D721Med (cell line): ENCODE results near the gene CAB39.

Experiments
- DNase-seq: peaks from one replicate; pipeline ENCODE4 v3.0.0; 2011; ENCODE audit warnings: low spot score; ENCODE audit not compliant: insufficient read length
- FAIRE-seq: peaks from 2 replicates; lab custom pipeline; 2011; peaks lifted over from hg19 to GRCh38; lab: Jason Lieb, UNC
- TF ChIP-seq, protein P1 (sequence below): IDR thresholded peaks from 2 replicates; pipeline ENCODE4 v1.5.1; 2012; ENCODE audit warnings: mild to moderate bottlenecking, control low read depth; ENCODE audit not compliant: insufficient read depth; ENCODE audit errors: missing control alignments

Gene CAB39

DNA sequence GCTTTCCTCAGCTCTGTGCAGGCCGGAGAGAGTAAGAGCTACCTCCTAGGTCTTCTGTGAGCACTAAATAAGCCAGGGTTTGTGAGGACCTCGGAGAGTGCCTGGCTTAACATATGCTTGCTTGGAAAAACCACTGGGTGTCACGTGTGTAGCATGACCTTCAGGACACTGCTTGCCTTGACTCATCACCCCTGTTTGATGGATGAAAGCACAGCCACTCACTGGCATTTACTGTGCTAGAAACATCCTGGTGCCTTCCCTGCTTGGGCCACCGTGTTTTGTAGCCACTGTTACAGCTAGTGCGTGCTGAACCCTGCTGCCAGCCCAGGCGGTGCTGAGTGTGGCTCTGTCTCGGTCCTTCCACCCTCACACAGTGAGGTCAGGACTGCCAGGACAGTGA is 117.3 kb downstream of the CAB39 start:
- no peak for FAIRE-seq

DNA sequence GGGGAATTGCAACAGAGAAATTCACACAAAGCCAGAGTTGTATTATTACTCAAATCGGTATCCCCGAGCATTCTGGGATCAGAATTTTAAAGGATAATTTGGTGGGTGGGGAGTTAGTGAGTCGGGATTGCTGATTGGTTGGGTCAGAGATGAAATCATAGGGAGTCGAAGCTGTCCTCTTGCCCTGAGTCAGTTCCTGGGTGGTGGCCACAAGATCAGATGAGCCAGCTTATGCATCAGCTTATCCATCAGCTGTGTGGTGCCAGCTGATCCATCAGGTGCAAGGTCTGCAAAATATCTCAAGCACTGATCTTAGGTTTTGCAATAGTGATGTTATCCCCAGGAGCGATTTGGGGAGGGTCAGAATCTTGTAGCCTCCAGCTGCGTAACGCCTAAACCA is 117.8 kb downstream of the CAB39 start:
- TF ChIP-seq, protein P1, sequence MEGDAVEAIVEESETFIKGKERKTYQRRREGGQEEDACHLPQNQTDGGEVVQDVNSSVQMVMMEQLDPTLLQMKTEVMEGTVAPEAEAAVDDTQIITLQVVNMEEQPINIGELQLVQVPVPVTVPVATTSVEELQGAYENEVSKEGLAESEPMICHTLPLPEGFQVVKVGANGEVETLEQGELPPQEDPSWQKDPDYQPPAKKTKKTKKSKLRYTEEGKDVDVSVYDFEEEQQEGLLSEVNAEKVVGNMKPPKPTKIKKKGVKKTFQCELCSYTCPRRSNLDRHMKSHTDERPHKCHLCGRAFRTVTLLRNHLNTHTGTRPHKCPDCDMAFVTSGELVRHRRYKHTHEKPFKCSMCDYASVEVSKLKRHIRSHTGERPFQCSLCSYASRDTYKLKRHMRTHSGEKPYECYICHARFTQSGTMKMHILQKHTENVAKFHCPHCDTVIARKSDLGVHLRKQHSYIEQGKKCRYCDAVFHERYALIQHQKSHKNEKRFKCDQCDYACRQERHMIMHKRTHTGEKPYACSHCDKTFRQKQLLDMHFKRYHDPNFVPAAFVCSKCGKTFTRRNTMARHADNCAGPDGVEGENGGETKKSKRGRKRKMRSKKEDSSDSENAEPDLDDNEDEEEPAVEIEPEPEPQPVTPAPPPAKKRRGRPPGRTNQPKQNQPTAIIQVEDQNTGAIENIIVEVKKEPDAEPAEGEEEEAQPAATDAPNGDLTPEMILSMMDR, result no peak
- no peak for DNase-seq
- no peak for FAIRE-seq

More for the DNA sequence above, 117.3 kb downstream of the CAB39 start:
- DNase-seq, result no peak
- TF ChIP-seq, protein P1, result no peak

DNA sequence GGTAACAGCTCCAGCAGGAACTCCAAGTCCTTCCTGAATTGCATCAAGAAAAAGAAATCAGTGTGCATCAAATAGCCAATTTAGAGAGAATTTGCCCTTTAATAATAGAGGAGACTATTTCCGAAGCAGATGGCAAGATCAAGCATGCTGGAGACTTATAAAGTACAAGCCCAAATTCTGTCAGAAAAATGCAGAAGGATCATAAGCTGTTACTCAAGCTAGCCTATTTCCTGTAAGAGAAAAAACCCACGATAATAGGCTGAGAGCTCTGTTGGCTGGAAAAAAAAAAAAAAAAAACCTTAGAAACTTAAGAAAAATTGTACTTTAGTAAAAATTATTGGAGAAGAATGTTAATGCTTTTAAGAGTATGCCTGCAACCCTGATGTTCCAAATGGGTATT is 127.7 kb downstream of the CAB39 start:
- DNase-seq (no peak), FAIRE-seq (no peak)
- TF ChIP-seq, protein P1, result no peak

DNA sequence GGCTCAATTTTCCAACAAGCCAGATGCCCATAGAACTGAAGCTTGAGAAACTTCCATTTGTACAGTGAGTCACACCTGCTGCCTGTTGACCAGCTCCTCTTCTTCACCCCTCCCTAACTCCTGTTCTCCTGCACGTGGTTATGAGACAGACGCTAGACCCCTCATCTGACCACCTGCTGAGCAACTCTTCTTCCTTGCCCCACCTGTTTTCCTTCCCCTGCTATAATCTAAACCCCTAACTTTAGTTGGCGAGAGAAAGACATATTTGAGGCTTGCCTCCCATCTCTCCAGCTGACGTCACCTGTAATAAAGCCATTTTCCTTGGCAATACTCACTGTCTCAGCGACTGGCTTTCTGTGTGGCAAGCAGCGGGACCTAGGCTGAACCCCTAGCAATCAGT is 129.8 kb downstream of the CAB39 start:
- DNase-seq (no peak), FAIRE-seq (no peak)
- TF ChIP-seq, protein P1, result no peak

DNA sequence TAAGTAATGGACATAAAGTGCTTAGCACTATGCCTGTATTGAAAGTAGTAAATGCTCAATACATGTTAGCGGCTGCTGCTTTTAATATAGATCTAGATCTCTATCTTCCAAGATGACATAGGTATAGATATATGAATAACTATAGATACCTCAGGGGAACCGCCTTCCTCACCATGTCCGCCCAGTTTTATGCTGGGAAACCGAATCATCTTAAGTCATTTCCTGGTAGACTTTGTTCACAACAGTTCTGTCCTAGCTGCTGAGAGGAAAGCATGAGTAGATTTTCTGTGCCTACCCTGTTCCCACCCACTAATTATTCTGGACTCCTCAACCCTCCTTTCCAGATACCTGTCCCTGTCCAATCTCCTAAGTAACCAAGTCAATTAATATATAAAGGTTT is 130.5 kb downstream of the CAB39 start:
- DNase-seq (no peak), FAIRE-seq (no peak)
- TF ChIP-seq, protein P1, result no peak

DNA sequence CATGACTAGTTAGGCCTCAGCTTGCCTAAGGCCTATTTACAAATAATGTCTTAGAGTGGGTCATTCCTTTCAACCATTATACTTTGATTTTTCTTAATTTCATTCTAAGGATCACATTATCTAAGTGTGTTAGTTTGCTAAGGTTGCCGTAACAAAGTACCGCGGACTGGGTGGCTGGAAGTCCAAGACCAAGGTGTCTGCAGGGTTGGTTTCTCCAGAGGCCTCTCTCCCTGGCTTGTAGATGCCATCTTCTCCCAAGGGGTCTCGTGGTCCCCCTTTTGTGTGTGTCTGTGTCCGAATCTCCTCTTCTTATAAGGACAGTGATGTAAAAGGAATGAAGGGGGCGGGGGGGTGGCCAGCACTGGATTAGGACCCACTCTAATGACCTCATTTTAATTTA is 133.7 kb downstream of the CAB39 start:
- no peak for FAIRE-seq
- TF ChIP-seq, protein P1, result no peak
- no peak for DNase-seq

DNA sequence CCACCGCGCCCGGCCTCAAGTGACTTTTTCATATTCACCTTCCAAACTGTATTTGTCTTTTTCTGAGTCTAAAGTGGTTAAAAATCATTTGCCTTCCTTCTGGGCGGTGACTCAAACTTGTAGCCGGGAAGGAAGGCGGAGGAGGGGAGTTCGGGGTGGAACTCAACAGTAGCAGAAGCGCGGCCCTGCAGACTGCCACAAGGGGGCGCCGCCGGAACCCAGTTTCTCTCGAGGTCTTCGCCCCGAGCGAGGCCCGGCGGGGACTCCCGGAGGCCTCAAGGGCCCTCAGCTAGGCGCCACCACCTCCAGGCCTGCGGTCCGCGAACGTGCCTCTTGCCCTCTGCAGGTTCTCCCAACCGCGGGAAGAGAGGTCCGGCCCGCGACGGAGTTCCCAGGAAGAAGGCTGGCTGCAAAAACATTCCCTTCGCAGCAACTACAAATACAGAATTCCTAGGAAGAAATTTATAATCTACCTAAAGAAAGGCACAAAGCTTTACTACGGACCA is 135.3 kb downstream of the CAB39 start:
- TF ChIP-seq, protein P1, result peak; percentile 59
- DNase-seq, result peak; percentile 63
- FAIRE-seq, result no peak
